GM12874 (cell line): Measurements from ENCODE around the gene CYP4V2.

ENCODE experiments used
- CTCF ChIP-seq: IDR thresholded peaks from 2 replicates; pipeline ENCODE4 v1.5.1; 2011; ENCODE audit warnings: low read depth, mild to moderate bottlenecking, control low read depth, low read length, moderate library complexity; ENCODE audit not compliant: insufficient read depth

CYP4V2 gene

GRCh38 chr4:186189656-186190055 is 1.7 kb upstream of the CYP4V2 start:
- no peak for TF ChIP-seq CTCF

GRCh38 chr4:186190581-186191199 is 677 bp upstream of the CYP4V2 start:
- TF ChIP-seq CTCF: 0 out of 2 replicates have a peak, but pooled peaks have one; percentile 12

GRCh38 chr4:186192066-186192612 is 772 bp downstream of the CYP4V2 start:
- no peak for TF ChIP-seq CTCF

- TF ChIP-seq CTCF: no peak
Observed at GRCh38 chr4:186193851-186194250, 2.5 kb downstream of the CYP4V2 start.

GRCh38 chr4:186196063-186196462 is 4.7 kb downstream of the CYP4V2 start:
- TF ChIP-seq CTCF: no peak

GRCh38 chr4:186200516-186200915 is 9.1 kb downstream of the CYP4V2 start:
- TF ChIP-seq CTCF: no peak

- TF ChIP-seq CTCF: no peak
Observed at GRCh38 chr4:186201010-186201409, 9.6 kb downstream of the CYP4V2 start.
